HPDE6-E6E7 (cell line): ENCODE measurements around the gene AQP4.

Experiments used
- DNase-seq: peaks from one replicate; pipeline ENCODE4 v3.0.0; 2011; ENCODE audit warnings: missing footprints; ENCODE audit errors: extremely low spot score

The AQP4 gene

GRCh38 chr18:26839609-26840008, 25.9 kb downstream of the AQP4 start:
- DNase-seq: no peak

DNA sequence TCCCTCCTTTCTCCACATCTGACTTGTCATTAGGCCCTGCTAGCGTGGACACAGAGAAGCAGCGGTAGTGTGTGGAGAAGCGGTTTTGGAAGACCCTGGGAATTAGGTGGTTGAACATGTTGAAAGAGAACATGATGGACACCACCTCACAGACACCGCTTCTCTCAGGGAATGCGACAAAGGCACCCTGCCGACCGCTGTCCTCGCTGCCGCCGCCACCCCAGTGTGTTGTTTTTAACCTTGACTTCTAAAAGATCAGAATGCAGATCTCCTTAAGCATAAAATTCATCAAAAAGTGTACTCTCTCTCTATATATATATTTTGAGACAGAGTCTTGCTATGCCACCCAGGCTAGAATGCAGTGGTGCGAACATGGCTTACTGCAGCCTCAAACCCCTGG, 33.2 kb downstream of the AQP4 start:
- DNase-seq: no peak

GRCh38 chr18:26827581-26827980, 37.9 kb downstream of the AQP4 start:
- no peak for DNase-seq

- DNase-seq: no peak
Measured at GRCh38 chr18:26826656-26827235, 38.8 kb downstream of the AQP4 start.

GRCh38 chr18:26821181-26821580, 44.3 kb downstream of the AQP4 start:
- no peak for DNase-seq

DNA sequence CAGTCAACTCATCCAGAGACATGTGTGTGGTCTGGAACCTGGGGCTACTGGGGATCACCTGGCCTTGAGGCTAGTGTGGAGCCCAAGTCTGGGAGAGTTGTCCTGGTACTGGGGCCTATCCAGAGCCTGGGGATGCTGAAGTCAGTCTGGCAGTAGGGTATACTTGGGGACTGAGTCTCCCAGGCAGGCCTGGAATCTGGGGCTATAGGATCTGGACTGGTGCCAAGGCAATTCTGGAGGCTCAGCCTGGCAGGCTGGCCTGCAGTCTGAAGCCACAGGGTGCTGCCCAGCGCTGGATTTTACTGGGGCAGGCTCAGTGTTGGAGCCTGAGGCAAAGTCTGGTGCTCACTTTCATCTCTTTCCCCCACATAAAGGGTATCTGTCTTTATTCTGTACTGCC, 46.5 kb downstream of the AQP4 start:
- no peak for DNase-seq

DNA sequence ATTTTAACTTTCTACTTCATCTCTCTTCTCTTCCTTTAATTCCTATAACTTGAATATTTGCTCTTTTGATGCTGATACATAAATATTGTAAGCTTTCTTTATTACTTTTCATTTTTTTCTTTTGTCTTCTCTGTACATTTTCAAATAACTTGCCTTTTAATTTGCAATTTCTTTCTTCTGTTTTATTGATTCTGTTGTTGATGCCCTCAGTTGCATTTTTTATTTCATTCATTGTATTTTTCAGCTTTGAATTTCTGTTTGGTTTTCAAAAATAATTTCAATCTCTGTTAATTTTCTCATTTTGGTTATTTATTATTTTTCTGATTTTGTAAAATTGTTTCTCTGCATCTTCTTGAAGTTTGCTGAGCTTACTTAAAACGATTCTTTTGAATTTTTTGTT, 47.0 kb downstream of the AQP4 start:
- DNase-seq: no peak

- DNase-seq: peak; percentile 32
Measured at GRCh38 chr18:26813043-26813442, 52.5 kb downstream of the AQP4 start.

- DNase-seq: no peak
Measured at GRCh38 chr18:26812462-26812861, 53.0 kb downstream of the AQP4 start.

GRCh38 chr18:26809346-26809745, 56.2 kb downstream of the AQP4 start:
- DNase-seq: no peak

GRCh38 chr18:26806224-26806623, 59.3 kb downstream of the AQP4 start:
- DNase-seq: no peak

DNA sequence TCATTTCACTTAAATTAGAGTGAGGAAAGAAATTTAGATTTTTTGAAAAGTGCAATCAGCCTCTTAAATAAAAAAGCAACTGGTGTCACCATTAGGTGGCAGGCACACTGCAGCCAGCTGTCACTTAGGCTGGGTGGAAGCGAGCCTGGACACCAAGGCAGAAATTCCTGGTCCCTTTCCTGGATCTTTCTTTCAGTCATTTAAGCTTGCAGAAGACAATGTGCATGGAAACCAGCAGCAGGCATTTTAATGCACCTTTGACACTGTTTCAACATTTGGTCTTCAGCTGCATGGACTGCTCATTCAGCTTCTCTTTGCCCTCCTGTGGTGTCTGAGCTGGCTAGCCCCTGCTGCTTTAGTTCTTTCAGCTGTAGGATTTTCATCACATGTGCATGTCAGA, 61.0 kb downstream of the AQP4 start:
- no peak for DNase-seq

- DNase-seq: no peak
Measured at GRCh38 chr18:26803643-26804042, 61.9 kb downstream of the AQP4 start.

GRCh38 chr18:26802330-26803200, 62.9 kb downstream of the AQP4 start:
- DNase-seq: no peak
